ENCODE measurements around the gene SPOCD1.

The SPOCD1 gene

GRCh38 chr1:31793586-31794285, 22.1 kb downstream of the SPOCD1 start:
- ChIA-PET CTCF (no interaction called here), POLR2A (no interaction called here)
- H3K9me3 ChIP-seq (ENCODE audit: control insufficient read depth, insufficient read depth, low read depth, low read length): no peaks in the 10 kb centered on the region
- H3K4me3 ChIP-seq (ENCODE audit: low read depth, low read length): no peak overlapping the region
- H3K4me1 ChIP-seq (ENCODE audit: control insufficient read depth, insufficient read depth, low read length): no peaks in the 10 kb centered on the region
- no peak overlapping the region for H3K27ac ChIP-seq (ENCODE audit: extremely low read depth, low read depth, low read length)
- TF ChIP-seq GFI1B (tag by site-specific recombination; IDR thresholded peaks at IDR 0.05) (no peak), ZNF280C (tag by site-specific recombination; IDR thresholded peaks at IDR 0.05) (no peak), SP3 (tag by site-specific recombination; IDR thresholded peaks at IDR 0.05) (no peak), KLF7 (tag by site-specific recombination; IDR thresholded peaks at IDR 0.05; ENCODE audit: borderline replicate concordance) (no peak), ZNF335 (tag by site-specific recombination; conservative IDR thresholded peaks at IDR 0.05) (no peak), SALL2 (tag by site-specific recombination; IDR thresholded peaks at IDR 0.05; ENCODE audit: borderline replicate concordance) (no peak), ZNF18 (tag by site-specific recombination; IDR thresholded peaks at IDR 0.05) (no peak), ZNF169 (tag by site-specific recombination; IDR thresholded peaks at IDR 0.05) (no peak), ZNF514 (tag by site-specific recombination; IDR thresholded peaks at IDR 0.05) (no peak), ZNF560 (tag by site-specific recombination; IDR thresholded peaks at IDR 0.05; ENCODE audit: borderline replicate concordance) (no peak), ZNF394 (tag by site-specific recombination; IDR thresholded peaks at IDR 0.05; ENCODE audit: borderline replicate concordance) (no peak), SP7 (tag by site-specific recombination; IDR thresholded peaks at IDR 0.05) (no peak), ZNF580 (tag by site-specific recombination; IDR thresholded peaks at IDR 0.05) (no peak), ZFP37 (tag by site-specific recombination; IDR thresholded peaks at IDR 0.05) (no peak)
- TF ChIP-seq, protein P1, sequence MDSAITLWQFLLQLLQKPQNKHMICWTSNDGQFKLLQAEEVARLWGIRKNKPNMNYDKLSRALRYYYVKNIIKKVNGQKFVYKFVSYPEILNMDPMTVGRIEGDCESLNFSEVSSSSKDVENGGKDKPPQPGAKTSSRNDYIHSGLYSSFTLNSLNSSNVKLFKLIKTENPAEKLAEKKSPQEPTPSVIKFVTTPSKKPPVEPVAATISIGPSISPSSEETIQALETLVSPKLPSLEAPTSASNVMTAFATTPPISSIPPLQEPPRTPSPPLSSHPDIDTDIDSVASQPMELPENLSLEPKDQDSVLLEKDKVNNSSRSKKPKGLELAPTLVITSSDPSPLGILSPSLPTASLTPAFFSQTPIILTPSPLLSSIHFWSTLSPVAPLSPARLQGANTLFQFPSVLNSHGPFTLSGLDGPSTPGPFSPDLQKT (IDR thresholded peaks at IDR 0.05; ENCODE audit: borderline replicate concordance, low read depth, low read length): no peak
- TF ChIP-seq, protein P2, sequence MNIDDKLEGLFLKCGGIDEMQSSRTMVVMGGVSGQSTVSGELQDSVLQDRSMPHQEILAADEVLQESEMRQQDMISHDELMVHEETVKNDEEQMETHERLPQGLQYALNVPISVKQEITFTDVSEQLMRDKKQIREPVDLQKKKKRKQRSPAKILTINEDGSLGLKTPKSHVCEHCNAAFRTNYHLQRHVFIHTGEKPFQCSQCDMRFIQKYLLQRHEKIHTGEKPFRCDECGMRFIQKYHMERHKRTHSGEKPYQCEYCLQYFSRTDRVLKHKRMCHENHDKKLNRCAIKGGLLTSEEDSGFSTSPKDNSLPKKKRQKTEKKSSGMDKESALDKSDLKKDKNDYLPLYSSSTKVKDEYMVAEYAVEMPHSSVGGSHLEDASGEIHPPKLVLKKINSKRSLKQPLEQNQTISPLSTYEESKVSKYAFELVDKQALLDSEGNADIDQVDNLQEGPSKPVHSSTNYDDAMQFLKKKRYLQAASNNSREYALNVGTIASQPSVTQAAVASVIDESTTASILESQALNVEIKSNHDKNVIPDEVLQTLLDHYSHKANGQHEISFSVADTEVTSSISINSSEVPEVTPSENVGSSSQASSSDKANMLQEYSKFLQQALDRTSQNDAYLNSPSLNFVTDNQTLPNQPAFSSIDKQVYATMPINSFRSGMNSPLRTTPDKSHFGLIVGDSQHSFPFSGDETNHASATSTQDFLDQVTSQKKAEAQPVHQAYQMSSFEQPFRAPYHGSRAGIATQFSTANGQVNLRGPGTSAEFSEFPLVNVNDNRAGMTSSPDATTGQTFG (tag by site-specific recombination; IDR thresholded peaks at IDR 0.05; ENCODE audit: borderline replicate concordance): no peak
- no peaks in the 10 kb centered on the region for H3K36me3 ChIP-seq (ENCODE audit: control insufficient read depth in 2 of 2, insufficient read depth in 1 of 2, low read length in 2 of 2)

DNA sequence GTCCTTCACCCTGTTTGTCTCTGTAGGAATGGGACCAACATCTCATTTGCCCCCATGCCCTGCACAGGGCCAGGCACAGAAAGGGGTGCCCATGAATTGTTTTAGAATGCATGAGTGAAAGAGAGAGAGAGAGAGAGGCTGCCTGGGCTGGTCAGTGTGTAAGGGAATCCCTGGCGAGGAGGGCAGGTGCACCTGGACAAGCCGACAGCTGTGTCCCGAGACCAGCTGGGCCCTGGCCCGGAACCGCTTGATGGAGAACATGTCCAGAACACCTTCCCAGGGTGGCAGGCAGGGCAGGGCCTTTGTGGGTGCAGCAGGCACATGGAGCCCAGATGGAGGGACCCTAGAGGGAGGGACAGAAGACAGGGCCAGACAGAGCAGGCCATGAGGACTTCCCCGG, 22.7 kb downstream of the SPOCD1 start:
- Histone ChIP-seq H3K9me3 (ENCODE audit: control insufficient read depth, insufficient read depth, low read depth, low read length) (no peaks in the 10 kb centered on the region), H3K36me3 (ENCODE audit: control insufficient read depth in 2 of 2, insufficient read depth in 1 of 2, low read length in 2 of 2) (no peaks in the 10 kb centered on the region), H3K4me1 (ENCODE audit: control insufficient read depth, insufficient read depth, low read length) (no peaks in the 10 kb centered on the region), H3K4me3 (ENCODE audit: low read depth, low read length) (no peak overlapping the region), H3K27ac (ENCODE audit: extremely low read depth, low read depth, low read length) (no peak overlapping the region)
- ChIA-PET CTCF (interaction anchor here (5.1 to 5.4 kb wide), 2 partner anchors 129 to 170 kb away, joined by 33 to 99 read pairs; no protein-coding TSS in a partner anchor), POLR2A (no interaction called here)
- TF ChIP-seq ZBTB26 (tag by site-specific recombination; optimal IDR thresholded peaks at IDR 0.05): no peak
- no peak for TF ChIP-seq ZNF518A (tag by site-specific recombination; conservative IDR thresholded peaks at IDR 0.05; ENCODE audit: low read depth)
- no peak for TF ChIP-seq GLIS1 (tag by site-specific recombination; IDR thresholded peaks at IDR 0.05)
- no peak for TF ChIP-seq KLF1 (tag by site-specific recombination; IDR thresholded peaks at IDR 0.05)

Data from HEK293 (cell line).